ENCODE measurements around the gene L3MBTL4.

Gene L3MBTL4

GRCh38 chr18:6210349-6211173 is 204.2 kb downstream of the L3MBTL4 start:
- TF ChIP-seq ZNF565 (CRISPR knock-in tag; conservative IDR thresholded peaks at IDR 0.05; ENCODE audit: low read depth), result no peak
- ATAC-seq, result no peak

- no peak for ATAC-seq
- TF ChIP-seq OSR1 (CRISPR knock-in tag; IDR thresholded peaks at IDR 0.05) (no peak), CSDC2 (CRISPR knock-in tag; IDR thresholded peaks at IDR 0.05) (no peak), RARB (CRISPR knock-in tag; IDR thresholded peaks at IDR 0.05) (no peak), BACH2 (CRISPR knock-in tag; IDR thresholded peaks at IDR 0.05; ENCODE audit: borderline replicate concordance) (no peak), SNAI2 (CRISPR knock-in tag; IDR thresholded peaks at IDR 0.05) (no peak), PPARA (CRISPR knock-in tag; IDR thresholded peaks at IDR 0.05; ENCODE audit: borderline replicate concordance) (no peak), TOX (CRISPR knock-in tag; IDR thresholded peaks at IDR 0.05; ENCODE audit: borderline replicate concordance) (no peak), ZFP3 (CRISPR knock-in tag; IDR thresholded peaks at IDR 0.05) (no peak), POU6F1 (CRISPR knock-in tag; IDR thresholded peaks at IDR 0.05; ENCODE audit: borderline replicate concordance, low read depth) (no peak)
Observed at GRCh38 chr18:6207941-6208340, 206.8 kb downstream of the L3MBTL4 start.

- no peak for ATAC-seq
- TF ChIP-seq OSR1 (CRISPR knock-in tag; IDR thresholded peaks at IDR 0.05) (no peak), RARB (CRISPR knock-in tag; IDR thresholded peaks at IDR 0.05) (no peak), ESRRG (CRISPR knock-in tag; IDR thresholded peaks at IDR 0.05) (no peak), ZFP30 (CRISPR knock-in tag; IDR thresholded peaks at IDR 0.05) (no peak), SNAI2 (CRISPR knock-in tag; IDR thresholded peaks at IDR 0.05) (no peak), TSHZ2 (CRISPR knock-in tag; IDR thresholded peaks at IDR 0.05) (no peak), BACH2 (CRISPR knock-in tag; IDR thresholded peaks at IDR 0.05; ENCODE audit: borderline replicate concordance) (no peak), GLIS3 (CRISPR knock-in tag; IDR thresholded peaks at IDR 0.05) (no peak), CSRNP3 (CRISPR knock-in tag; IDR thresholded peaks at IDR 0.05) (no peak), ZNF70 (CRISPR knock-in tag; IDR thresholded peaks at IDR 0.05) (no peak), POU6F1 (CRISPR knock-in tag; IDR thresholded peaks at IDR 0.05; ENCODE audit: borderline replicate concordance, low read depth) (no peak), PATZ1 (CRISPR knock-in tag; IDR thresholded peaks at IDR 0.05; ENCODE audit: borderline replicate concordance) (no peak), ZNF565 (CRISPR knock-in tag; conservative IDR thresholded peaks at IDR 0.05; ENCODE audit: low read depth) (no peak), ZC3H10 (CRISPR knock-in tag; IDR thresholded peaks at IDR 0.05) (no peak), PPARA (CRISPR knock-in tag; IDR thresholded peaks at IDR 0.05; ENCODE audit: borderline replicate concordance) (no peak), TCF4 (CRISPR knock-in tag; IDR thresholded peaks at IDR 0.05; ENCODE audit: borderline replicate concordance) (no peak), CSDC2 (CRISPR knock-in tag; IDR thresholded peaks at IDR 0.05) (no peak)
Observed at GRCh38 chr18:6207116-6207515, 207.6 kb downstream of the L3MBTL4 start.
